Right lobe of liver (tissue), 4 donors: ENCODE results near the gene GYS2.

Experiments used
- CTCF ChIP-seq, 4 donors: fragments of 200-600 bp in 3 of 4; fragments of 450-650 bp in 1 of 4; IDR thresholded peaks; one replicate each; pipeline versions ENCODE4 v1.5.1 to v1.8.0; 2016 to 2022; ENCODE audit warnings: antibody characterized with exemption in 4 of 4, mild to moderate bottlenecking in 2 of 4
- POLR2A ChIP-seq: fragments of 450-650 bp; IDR thresholded peaks from one replicate; pipeline ENCODE4 v1.6.1; 2017; ENCODE audit warnings: antibody characterized with exemption, mild to moderate bottlenecking
- donor health status: DM: no; HTN: no; CAD: no.
- donor health status: DM: no; HTN: no; CAD: no.
- donor health status: DM: no; HTN: yes; CAD: no.

GRCh38 chr12:21613931-21614330, 9.3 kb upstream of the GYS2 start:
- TF ChIP-seq CTCF (IDR thresholded peaks at IDR 0.05) (peak; percentile 29 to 50 (median 36)), POLR2A (no peak)
